T-helper 1 cell treated with Interleukin-12 subunit alpha and Interleukin-12 subunit beta and Interleukin-4 antibody, amounts not matched to agents 30 ng/mL and 1 ng/mL, for 36 hours (primary cell): ENCODE measurements around the gene PADI2. TPM values are rescaled to one million over a fixed set of nuclear protein-coding genes. Genes with fewer than 3 reads are reported as not detected.
"Not testable (repeated sequence)": the region's sequence is repeated elsewhere in the genome, so short reads cannot be mapped to it uniquely, and the experiment has no call there.

Source experiments
- intact Hi-C: fragments of 100-400 bp; cut with micrococcal nuclease; formaldehyde crosslinking; loops from one replicate; pipeline ENCODE4 v1.15.1; 2024
- total RNA-seq: library from RNA; stranded (reverse); gene quantifications from 2 replicates; pipeline ENCODE4 v1.2.3, GENCODE V29; 2022

PADI2 gene
- total RNA-seq, 1 donor from 2014 or later, result not detected

DNA sequence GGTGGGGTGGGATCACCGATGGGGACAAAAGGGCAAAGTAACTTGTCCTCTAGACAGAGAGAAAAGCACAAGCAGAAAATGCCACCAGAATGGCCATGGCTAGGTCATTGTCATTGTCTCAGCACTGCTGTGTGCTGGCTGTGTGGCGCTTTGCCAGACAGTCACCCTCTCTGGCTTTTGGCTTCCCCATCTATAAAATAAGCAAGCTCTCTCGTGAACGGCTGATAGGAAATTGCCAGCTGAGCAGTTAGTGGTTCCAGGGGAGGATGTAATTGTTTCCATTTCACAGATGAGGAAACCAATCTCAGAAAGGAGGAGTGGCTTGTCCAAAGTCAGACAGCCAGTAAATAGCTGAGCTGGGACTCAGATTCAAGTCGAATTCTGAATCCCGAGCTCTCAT lies 32.5 kb downstream of the PADI2 start:
- intact Hi-C loops, result no loop called here

DNA sequence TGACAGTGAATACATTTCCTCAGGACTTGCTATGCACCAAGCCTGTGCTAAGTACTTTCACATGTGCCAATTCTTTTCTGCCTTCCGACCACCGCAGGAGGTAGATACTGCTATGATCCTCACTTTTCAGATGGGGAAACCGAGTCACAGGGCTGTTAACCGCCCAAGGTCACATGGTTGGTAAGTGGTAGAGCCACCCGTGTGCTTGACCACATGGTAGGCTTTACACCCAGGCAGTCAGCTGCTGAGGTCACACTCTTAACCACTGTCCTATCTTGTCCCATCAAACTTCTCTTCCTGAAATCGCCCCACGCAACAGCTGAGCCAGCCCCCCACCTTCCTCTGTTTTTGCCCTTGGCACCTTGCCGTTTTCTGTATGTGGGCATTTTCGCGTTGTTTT lies 34.5 kb downstream of the PADI2 start:
- intact Hi-C loops, result no loop called here

DNA sequence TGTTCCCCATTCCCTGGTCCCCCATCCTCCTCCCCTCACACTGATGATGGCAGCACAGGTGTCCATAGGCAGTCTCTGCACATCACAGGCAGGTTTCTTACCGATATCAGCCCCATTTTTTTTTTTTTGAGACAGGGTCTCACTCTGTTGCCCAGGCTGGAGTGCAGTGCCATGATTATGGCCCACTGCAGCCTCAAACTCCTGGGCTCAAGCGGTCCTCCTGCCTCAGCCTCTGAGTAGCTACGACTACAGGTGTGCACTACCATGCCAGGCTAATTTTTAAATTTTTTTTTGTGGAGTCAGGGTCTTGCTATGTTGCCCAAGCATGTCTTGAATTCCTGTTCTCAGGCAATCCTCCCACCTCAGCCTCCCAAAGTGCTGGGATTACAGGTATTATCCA lies 36.5 kb downstream of the PADI2 start:
- intact Hi-C loops, result no loop called here

DNA sequence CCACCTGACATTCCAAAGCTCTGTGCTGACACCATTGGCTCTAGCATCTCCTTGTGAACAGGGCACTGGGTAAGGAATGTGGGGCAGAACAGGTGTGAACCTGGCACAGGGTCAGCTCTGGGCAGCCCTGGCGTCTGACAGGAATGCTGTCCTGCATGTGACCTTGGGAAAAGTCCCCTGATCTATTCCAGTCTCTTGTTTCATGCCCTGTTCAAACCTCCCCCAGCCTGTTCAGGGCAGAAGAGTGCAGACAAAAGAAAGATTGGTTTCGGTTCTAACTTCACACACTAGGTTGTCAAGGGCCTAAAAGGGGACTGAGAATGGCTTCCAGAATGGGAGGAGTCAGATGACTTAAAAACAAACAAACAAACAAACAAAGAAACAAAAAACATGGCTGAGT lies 37.8 kb downstream of the PADI2 start:
- intact Hi-C loops, result no loop called here

DNA sequence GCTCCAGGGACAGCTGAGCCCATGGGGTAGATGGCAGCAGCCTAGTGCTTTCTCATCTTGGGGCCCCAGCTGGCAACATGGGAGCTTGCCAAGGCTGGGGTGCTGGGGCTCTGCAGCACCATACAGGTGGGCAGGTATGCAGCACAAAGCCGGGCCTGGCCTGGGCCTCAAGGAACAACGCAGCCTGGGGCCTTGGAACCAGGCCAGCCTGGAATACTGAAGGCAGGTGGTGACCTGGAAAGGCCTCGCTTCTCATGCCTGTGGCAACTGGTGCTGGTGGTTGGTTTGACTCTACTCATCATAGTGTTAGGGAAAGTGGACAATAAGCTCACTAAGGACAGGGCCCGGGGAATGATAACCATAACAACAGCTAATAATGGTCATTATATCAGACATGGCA lies 38.4 kb downstream of the PADI2 start:
- intact Hi-C loops, result no loop called here

DNA sequence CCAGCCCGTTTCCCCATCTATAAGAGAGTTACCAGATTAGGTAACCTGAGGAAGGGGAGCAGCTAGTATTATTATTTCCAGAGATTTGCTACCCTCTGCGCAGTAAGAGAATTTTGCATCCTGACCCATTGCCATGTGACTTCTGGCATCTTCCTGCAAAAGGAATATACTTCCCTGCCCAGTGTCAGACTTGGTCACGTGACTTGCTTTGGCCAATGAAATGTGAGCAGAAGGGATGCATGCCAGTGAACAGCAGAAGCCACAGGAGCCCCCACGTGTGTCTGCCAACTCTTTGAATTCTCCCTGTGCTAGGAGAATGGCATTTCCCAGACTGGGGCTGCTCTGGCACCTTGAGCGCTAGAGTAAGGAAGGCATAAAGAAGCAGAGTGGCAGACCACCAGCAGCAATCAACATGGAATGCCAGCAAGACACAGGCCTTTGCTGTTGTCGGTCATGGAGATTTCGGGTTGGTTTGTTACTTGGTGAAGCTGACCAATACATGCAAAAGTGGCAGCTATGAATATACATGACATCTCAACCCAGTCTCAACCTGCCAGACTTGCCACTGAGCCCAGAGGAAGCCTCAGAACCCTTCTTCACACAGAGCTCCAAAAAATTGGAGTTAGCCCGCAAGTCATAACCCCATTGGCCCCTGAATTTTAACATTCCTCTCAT lies 39.0 kb downstream of the PADI2 start:
- intact Hi-C loops, result no loop called here

DNA sequence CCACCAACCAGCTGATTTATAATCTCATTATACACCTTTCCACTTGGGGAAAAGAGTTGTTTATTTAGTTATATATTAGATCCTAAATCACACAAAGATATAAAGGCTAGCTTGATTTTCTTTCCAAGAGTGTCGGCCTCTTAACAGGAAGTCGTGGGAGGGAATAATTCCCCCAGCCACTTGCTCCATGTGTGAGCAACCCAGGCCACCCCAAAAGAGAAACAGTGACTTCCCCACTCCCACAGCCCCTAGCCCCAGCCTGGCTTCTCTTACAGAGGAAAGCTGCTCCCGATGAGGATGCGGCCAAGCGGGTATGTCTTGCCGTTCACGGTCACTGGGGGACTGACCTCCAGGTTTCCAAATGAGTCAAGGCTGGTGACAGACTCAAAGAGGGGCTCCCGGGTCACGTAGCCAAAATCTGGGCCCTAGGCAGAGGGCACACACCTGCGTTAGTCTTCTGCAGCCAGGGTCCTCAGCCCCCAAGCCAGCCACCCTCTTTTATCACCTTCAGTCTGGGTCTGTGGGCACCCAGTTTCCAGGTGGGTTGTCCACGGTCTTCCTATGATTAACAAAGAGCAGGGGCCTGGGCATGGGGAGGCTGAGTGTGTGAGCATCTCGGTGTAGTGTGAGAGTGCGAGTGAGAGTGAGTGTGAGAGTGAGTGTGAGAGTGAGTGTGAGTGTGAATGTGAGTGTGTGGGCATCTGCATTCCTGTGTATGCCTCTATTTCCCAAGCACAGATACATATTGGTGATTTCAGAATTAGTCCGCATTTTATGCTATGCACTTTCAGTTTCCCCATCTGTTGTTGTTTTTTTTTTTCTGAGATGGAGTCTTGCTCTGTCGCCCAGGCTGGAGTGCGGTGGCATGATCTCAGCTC lies 40.0 kb downstream of the PADI2 start:
- intact Hi-C loops, result no loop called here

DNA sequence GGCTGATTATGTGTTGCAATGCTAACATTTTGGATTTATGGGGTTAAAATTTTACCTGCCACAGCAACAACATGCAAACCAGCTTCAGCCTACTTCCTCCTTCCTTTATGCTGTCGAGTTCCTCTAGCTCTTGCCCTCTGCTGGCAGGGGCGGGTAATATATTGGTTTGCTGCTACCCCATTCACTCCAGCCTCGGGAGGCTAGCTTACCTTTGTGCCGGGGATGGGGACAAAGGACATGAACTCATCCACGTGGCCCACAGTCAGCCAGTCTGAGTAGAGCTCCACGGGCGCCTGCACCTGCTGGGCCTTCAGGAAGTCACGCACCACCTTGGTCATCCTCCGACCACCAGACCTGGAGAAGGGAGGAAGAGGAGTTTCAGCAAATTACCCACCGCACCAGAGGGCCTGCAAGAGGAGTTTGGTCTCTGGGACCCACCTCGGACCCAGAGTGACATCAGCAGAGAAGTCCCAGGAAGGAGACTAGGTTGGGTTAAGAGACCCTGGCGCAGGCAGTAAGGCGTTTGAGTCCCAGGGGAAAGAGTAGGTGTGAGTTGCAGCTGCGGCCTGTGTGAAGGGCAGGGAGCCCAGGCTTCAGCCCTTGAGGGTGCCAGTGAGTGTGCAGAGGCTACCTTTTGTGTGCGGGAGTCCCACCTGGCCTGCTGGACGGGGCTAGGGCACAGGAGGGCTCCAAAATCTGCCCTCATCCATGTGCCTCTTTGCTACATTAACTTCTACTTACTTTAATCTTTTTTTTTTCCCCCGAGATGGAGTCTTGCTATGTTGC lies 43.6 kb downstream of the PADI2 start:
- intact Hi-C loops, result loop anchor here (1.0 kb wide), 2 partner anchors 16 to 124 kb away; no protein-coding TSS in a partner anchor

DNA sequence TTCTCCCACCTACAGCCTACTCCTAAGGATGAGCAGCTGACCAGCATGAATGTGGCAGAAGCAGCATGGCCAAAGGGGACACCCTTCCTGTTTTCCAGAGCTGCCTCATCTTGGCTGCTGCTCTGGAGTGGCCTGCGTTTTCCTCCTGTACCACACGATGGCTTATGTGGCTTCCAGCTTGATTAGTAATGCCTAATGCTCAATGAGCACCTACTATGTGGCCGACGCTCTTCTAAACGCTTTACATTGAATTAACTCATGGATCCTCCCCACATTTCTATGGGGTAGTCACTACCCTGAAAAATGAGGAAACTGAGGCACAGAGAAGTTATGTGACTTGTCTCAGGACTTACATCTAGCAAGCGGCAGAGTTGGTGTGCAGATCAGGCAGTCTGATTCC lies 47.5 kb downstream of the PADI2 start:
- intact Hi-C loops, result no loop called here

DNA sequence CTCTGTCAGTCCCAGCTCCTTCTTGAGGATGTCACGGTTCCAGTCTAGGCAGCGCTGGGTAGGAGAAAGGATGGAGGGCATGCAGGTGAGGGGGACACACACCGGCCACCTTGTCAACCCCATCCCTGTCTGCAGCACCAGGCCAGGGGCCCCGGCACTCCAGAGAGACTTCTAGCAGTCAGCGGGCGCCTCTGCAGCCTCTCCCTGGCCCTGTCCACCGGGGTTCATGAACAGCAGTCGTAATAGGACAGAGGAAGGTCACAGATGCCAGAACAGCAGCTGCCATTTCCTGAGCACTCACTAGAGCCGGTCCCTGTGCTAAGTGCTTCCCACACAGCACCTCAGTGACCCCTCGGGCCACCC lies 49.1 kb downstream of the PADI2 start:
- intact Hi-C loops, result no loop called here

DNA sequence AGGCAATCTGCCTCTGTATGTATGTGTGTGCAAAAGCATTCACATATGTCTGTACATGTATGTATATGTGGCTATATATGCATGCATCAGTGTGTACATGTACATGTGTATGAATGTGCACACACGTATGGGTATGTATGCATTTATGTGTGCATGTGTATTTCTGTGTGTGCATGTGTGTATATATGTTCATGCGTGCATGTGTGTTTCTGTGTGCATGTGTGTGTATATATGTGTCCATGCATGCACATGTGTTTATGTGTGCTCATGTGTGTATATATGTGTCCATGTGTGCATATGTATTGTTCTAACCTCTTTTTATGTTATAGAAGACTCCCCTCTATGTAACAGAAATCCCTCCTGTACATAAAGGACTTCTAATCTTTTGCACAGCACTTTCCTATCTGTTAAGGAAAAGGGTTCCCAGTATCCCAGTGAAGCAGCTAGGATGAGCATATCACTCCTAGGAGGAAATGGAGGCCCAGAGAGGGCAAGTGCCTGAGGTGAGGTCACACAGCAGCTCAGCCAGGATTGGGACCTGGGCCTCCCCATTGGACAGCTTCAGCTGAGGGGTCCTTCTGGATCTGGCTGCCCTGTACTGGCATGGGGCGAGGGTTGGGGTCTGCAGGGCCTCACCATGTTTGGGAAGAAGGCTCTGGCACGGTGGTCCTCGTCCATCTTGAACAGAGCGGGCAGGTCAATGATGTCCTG lies 49.6 kb downstream of the PADI2 start:
- intact Hi-C loops, result no loop called here

DNA sequence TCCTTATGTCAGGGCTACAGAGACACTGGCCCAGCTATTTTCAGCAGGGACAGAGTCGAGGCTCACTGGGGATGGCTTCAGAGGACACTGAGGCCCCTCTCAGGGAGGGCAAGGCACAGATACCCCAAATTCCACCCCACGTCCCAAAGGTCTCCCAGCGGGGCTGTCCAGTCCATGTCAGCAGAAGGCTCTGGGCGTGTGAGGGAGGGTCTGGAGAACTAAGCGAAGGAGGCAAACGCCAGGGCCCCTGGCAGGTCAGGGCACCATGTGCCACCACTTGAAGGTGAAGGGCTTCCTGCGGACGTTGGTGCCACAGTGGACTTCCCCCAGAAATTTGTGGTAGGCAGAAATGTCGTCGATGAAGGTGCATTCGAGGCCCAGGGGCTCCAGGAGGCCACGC lies 50.5 kb downstream of the PADI2 start:
- intact Hi-C loops, result no loop called here

DNA sequence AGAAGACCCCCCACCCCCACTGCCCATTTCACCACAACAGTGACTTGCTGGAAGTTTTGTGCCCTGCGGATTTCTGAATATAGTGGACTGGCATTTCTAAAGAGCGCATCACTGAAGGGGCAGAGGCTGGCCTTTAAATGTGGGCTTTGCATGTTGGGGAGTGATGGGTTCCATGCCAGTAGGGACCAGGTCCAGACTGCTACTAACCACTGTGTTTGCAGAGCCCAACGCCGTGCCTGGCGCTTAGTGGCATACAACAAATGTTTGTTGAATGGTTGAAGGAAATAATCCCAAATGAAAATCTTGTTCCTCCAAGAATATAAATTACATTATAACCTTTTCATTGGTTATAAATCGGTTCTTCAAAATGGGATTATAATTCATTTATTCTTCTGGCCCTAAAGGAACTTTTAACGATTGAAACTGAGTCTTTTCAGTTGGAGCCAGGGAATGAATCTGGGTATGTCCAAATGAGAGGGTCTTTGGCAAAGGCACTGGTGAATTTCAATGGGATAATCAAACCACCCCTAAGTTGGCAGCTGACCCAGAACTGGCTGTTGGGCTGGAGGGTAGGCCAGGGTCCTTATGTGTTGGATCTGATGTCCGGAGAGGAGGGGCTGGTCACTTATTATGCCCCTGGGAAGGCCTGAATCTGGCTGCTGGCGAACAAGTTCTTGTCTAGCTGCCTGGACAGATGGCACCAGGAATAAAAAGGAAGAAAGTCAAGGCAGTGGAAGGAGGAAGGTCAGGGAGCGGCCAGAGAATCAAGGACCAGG lies 51.6 kb downstream of the PADI2 start:
- intact Hi-C loops, result no loop called here

DNA sequence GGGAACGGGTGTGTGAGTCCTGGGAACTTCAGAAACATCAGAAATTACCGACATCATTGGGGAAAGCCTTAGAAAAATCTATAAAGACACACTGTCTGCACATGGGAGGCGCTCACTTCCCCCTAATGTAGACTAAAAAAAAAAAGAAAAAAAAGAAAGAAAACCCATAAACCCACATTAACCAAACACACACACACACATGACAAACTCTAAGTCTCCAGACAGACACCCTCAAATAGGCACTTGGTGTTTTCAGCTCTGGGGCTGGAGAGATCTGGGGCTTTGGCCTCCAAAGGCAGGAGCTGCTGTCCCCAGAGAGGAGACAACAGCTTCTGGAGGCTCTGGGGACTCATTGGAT lies 52.2 kb downstream of the PADI2 start:
- intact Hi-C loops, result no loop called here

DNA sequence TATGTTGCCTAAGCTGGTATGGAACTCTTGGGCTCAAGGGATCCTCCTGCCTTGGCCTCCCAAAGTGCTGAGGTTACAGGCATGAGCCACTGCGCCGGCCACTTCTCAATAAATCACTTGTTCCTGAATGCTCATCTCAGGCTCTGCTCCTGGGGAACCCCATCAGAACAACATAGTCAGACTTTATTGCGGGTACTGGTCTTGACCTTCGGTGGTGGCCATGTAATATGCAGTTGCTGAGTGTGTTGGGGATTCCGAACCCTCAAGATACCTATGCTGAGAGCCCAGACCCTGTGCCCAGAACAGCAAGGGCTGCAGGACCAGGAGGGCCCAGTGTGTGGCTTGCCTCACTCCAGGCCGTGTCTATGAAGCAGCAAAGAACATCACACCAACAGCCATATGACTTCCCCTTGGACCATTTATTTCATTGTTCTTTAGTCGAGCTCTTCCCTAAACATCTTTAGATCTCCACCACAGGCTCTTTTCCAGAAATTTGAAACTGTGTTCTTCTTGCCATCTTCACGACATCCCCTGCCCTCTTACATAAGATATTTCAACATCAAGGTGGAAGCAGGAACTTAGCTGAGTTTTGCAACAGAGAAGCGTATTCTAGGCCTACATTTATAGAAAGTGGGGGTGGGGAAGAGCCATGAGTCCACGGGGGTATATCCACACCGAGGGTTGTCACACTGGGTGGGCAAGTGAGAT lies 52.7 kb downstream of the PADI2 start:
- intact Hi-C loops, result no loop called here

DNA sequence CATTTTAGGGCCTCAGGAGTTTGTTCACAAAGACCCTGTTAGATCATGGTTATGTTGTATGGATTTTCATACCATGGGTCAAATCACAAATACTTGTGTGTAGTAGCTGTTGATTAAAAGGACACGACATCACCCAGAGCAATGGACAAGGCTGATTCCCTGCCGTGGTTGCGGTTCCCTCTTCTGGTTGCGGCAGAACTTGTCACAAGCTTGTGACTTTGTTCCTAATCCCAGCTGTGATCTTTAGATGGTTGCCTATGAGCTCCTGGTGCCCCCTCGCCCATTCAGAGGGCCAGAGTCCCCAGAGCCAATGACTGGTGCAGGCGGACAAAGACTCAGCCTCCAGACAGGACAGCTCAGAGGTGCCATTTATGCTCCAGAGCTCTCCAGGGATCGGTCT lies 53.6 kb downstream of the PADI2 start:
- intact Hi-C loops, result no loop called here

DNA sequence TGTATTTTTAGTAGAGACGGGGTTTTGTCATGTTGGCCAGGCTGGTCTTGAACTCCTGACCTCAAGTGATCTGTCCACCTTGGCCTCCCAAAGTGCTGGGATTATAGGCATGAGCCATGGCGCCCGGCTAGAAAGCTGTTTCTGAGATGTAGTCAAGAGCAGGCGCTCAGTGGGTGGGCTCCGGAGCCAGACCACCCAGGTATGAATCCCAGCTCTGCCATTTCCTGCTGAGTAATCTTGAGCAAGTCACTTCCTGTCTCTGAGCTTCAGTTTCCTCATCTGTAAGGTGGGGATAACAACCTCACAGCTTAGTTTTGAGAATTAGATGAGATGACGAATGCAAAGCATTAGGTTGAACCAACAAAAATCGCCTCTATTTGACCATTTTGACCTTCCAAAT lies 56.5 kb downstream of the PADI2 start:
- intact Hi-C loops, result not testable (repeated sequence)

DNA sequence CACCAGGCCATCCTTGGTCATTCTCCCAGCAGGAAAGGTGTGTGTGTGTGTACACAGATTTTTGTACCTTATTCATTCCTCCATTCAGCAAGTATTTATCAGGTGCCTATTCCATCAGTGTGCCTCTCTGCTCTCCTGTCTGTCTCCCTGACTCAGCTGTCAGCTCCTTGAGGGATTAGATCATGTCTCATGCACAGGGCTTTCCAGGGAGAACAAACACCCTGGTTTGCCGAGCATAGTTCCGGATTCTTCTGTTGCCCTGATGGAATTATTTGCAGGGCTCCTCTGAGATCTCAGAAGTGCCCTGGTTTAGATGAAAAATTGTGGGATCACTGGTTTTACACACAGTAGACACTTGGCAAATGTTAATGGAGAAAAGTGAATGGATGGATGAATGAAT lies 57.4 kb downstream of the PADI2 start:
- intact Hi-C loops, result no loop called here

DNA sequence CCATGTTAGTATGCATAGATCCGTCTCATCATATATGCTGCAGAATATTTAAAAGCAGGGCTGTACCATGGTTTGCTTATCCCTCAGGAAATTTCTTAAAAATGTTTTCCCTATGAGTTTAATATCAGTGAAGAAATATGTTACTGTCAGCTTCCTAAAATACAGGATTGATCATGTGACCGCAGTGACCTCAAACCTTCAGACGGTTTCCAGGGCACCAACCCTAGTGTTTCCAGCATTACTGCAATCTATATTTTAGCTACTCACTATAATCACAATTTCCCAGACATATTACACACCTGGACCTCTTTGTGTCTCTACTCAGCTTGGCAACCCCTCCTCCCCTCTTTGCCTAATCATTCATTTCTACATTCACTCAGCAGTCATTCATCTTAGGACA lies 57.8 kb downstream of the PADI2 start:
- intact Hi-C loops, result no loop called here

DNA sequence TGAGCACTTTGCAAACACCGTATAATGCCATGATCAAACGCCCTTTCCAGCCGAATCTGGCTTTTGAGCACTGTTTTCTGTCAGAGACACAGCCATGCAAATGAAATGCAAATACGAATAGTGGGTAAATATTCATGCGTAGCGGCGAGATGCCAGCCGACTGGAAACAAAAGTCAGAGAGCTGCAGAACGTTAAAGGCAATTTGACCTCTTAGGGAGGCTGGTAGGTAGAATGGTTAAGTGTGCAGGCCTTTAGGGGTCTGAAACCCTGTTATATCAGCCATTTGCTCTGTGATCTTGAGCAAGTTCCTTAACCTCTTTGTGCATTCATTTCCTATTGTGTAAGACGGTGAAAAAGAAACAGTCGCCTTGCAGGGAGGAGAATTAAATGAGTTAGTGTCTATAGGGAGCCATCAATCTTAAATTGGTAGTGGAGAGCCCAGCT lies 58.9 kb downstream of the PADI2 start:
- intact Hi-C loops, result no loop called here
